Progenitor cell of endocrine pancreas (in vitro differentiated cells): Measurements from ENCODE around the gene MGRN1. TPM values are rescaled to one million over a fixed set of nuclear protein-coding genes. Genes with fewer than 3 reads are reported as not detected.
A peak's percentile ranks its signal among the peaks of the same experiment; 100 is the strongest.

Source experiments
- DNase-seq: peaks from one replicate; pipeline ENCODE4 v3.0.0; 2021; ENCODE audit warnings: low spot score; ENCODE audit not compliant: unreplicated experiment
- H3K27ac Mint-ChIP-seq: 2 replicates; pipeline ENCODE4 v1.8.0; 2021; ENCODE audit warnings: mild to moderate bottlenecking, moderate library complexity, mixed read lengths
- H3K27me3 Mint-ChIP-seq: 2 replicates; pipeline ENCODE4 v1.8.0; 2021; ENCODE audit warnings: mixed read lengths
- H3K36me3 Mint-ChIP-seq: 2 replicates; pipeline ENCODE4 v1.8.0; 2022; ENCODE audit warnings: mixed read lengths; ENCODE audit not compliant: insufficient read depth
- H3K4me1 Mint-ChIP-seq: 2 replicates; pipeline ENCODE4 v1.8.0; 2021; ENCODE audit warnings: low read depth, mixed read lengths
- H3K4me3 Mint-ChIP-seq: 2 replicates; pipeline ENCODE4 v1.8.0; 2021; ENCODE audit warnings: low read depth, mild to moderate bottlenecking, moderate library complexity, mixed read lengths
- H3K9me3 Mint-ChIP-seq: 2 replicates; pipeline ENCODE4 v1.8.0; 2021; ENCODE audit warnings: low read depth, mixed read lengths
- CTCF ChIP-seq: fragments of 200-600 bp; sonication (generic); IDR thresholded peaks from one replicate; pipeline ENCODE4 v1.5.0; 2021; ENCODE audit warnings: antibody characterized with exemption, mild to moderate bottlenecking; ENCODE audit not compliant: unreplicated experiment
- total RNA-seq: library from RNA; stranded (reverse); gene quantifications from 2 replicates; pipeline ENCODE4 v1.2.1, GENCODE V29; 2021

The MGRN1 gene
- total RNA-seq, 1 donor from 2014 or later = 104 TPM

- Mint-ChIP-seq H3K36me3 (peaks cover 13% of the 10 kb centered on the region), H3K4me3 (no peak overlapping the region), H3K9me3 (peaks cover 3% of the 10 kb centered on the region), H3K27ac (peak overlapping the region; percentile 19), H3K4me1 (no peaks in the 10 kb centered on the region), H3K27me3 (no peaks in the 10 kb centered on the region)
- DNase-seq = no peak
- TF ChIP-seq CTCF = no peak
Observed at GRCh38 chr16:4636196-4636595, 11.6 kb downstream of the MGRN1 start.

DNA sequence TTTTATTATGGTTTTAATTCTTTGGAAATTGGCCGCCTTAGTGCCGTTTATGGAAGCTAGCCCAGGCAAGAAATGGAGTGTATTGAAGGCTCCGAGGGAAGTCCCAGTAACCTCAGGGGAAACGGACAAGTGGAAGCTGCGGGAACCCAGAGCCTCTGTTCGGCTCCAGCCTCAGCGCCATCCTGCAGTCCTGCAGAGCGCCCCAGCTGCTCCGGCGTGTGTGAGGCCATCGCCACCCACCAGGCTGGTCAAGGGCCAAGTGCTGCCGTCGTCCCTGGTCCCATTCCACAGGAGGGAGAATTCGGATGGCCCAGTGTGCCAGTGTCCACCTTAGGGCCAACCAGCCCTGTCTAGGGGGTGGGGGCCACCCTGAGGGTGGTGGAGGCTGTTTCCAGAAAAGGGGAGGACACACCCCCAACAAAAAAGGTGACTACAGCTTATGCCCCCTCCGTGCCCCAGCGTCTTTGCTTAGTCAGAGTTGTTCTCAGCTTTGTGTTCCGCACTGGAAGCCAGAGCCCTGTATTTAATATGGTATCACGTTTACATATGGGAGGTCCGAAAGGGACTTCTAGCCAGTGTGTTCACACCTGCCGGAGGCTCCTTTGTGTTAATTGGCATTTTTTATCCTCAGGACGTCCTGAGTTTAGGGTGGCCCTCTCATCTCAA lies 13.0 kb downstream of the MGRN1 start:
- Mint-ChIP-seq H3K27ac (no peak overlapping the region), H3K9me3 (no peaks in the 10 kb centered on the region), H3K36me3 (peaks cover 6% of the 10 kb centered on the region), H3K27me3 (no peaks in the 10 kb centered on the region), H3K4me1 (no peaks in the 10 kb centered on the region), H3K4me3 (no peak overlapping the region)
- TF ChIP-seq CTCF = no peak
- DNase-seq = no peak

GRCh38 chr16:4639899-4640509 lies 15.4 kb downstream of the MGRN1 start:
- Mint-ChIP-seq H3K9me3 (no peaks in the 10 kb centered on the region), H3K36me3 (peaks cover 6% of the 10 kb centered on the region), H3K4me1 (no peaks in the 10 kb centered on the region), H3K27ac (no peak overlapping the region), H3K27me3 (no peaks in the 10 kb centered on the region), H3K4me3 (no peak overlapping the region)
- no peak for TF ChIP-seq CTCF
- no peak for DNase-seq

DNA sequence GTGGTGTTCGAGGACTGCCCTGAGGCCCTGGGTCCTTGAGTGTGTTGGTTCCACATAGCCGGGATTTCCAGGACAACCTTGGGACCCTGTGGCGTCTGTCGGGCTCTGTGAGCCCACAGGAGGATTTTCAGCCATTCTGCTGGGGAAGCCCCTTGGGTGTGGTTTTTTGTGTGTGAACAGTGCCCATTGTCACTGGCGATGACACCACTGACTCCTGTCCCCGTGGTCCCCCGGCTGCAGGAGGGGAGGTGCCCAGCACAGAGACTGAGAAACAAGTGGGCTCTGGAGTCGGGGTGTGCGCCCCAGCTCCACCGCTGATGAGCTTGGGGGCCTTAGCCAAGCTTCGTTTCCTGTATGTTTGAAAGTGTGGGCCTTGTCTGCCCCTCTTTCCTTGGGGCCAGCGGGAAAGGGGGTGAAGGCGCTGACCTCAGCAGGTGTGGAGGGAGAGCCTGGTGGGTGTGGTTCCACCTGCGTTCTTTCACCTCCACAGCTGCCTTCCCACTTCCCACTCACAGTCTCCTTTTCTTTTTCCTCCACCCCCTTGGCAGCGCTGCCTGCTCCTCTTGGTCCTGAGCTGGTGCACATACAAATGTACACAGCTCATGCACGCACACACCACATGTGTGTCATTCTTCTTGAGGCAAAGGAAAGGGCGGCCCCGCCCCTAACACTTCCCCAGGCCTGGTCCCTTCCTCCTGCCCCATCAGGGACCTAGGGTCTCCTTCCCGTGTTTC lies 16.1 kb downstream of the MGRN1 start:
- no peaks in the 10 kb centered on the region for H3K27me3 Mint-ChIP-seq
- H3K4me3 Mint-ChIP-seq = no peak overlapping the region
- DNase-seq = no peak
- no peak overlapping the region for H3K27ac Mint-ChIP-seq
- H3K36me3 Mint-ChIP-seq = peaks cover 10% of the 10 kb centered on the region
- H3K4me1 Mint-ChIP-seq = no peaks in the 10 kb centered on the region
- no peaks in the 10 kb centered on the region for H3K9me3 Mint-ChIP-seq
- TF ChIP-seq CTCF = no peak

GRCh38 chr16:4641306-4641687 lies 16.7 kb downstream of the MGRN1 start:
- Mint-ChIP-seq H3K27me3 (no peaks in the 10 kb centered on the region), H3K4me1 (no peaks in the 10 kb centered on the region), H3K4me3 (no peak overlapping the region), H3K27ac (no peak overlapping the region), H3K36me3 (peaks cover 10% of the 10 kb centered on the region), H3K9me3 (no peaks in the 10 kb centered on the region)
- no peak for DNase-seq
- TF ChIP-seq CTCF = no peak
